ENCODE data around the gene KCNJ16.

- TF ChIP-seq CTCF (IDR thresholded peaks at IDR 0.05) = no peak
- TF ChIP-seq POLR2A (IDR thresholded peaks at IDR 0.05) = no peak
These were observed 43.7 kb upstream of the KCNJ16 start for GRCh38 chr17:70031341-70031740.

Measured in esophagus squamous epithelium (tissue), 4 donors.